A549 (cell line): ENCODE data around the gene SH3RF1. TPM values are rescaled to one million over a fixed set of nuclear protein-coding genes. Genes with fewer than 3 reads are reported as not detected.

Experiments used
- ATAC-seq, 2 experiments: fragments of 200-7000 bp in 1 of 2; fragments of >200 bp in 1 of 2; cut with Nextera tagmentation in 1 of 2; cut with Tn5 transposase in 1 of 2; 3 replicates each; pipeline versions ENCODE4 v1.8.0 to v1.9.1; 2018 to 2020; ENCODE audit warnings: mild to moderate bottlenecking in 1 of 2, moderate library complexity in 1 of 2
- CTCF ChIA-PET: fragments of 300-600 bp; sonication (Branson Sonifier 250); formaldehyde crosslinking; extraction: SDS; loops from one replicate; lab custom pipeline; 2021; ENCODE audit warnings: antibody characterized with exemption, inconsistent platforms; lab: Yijun Ruan, JAX
- POLR2A ChIA-PET: fragments of 350-600 bp; formaldehyde crosslinking; extraction: SDS; loops from one replicate; lab custom pipeline; 2021; ENCODE audit warnings: antibody characterized with exemption, inconsistent platforms; lab: Yijun Ruan, JAX
- DNase-seq, 2 experiments: peaks; one replicate each; pipeline versions ENCODE4 v3.0.0 to v3.0.0-alpha.2; 2011 to 2016; ENCODE audit warnings: low read depth in 1 of 2, low spot score in 1 of 2
- FAIRE-seq: peaks from 2 replicates; lab custom pipeline; 2011; peaks lifted over from hg19 to GRCh38; lab: Jason Lieb, UNC
- H3K27ac ChIP-seq, 2 experiments: fragments of >200 bp; sonication (Bioruptor Twin); formaldehyde crosslinking; 3 replicates each; pipeline ENCODE4 v1.5.1; 2016 to 2017
- H3K4me1 ChIP-seq: fragments of >200 bp; sonication (Bioruptor Twin); formaldehyde crosslinking; 3 replicates; pipeline ENCODE4 v1.6.1; 2016
- H3K4me2 ChIP-seq: fragments of >200 bp; sonication (Bioruptor Twin); formaldehyde crosslinking; 3 replicates; pipeline ENCODE4 v1.6.1; 2016
- H3K4me3 ChIP-seq: fragments of >200 bp; sonication (Bioruptor Twin); formaldehyde crosslinking; 3 replicates; pipeline ENCODE4 v1.5.1; 2016
- H3K9me3 ChIP-seq: fragments of >200 bp; sonication (Bioruptor Twin); formaldehyde crosslinking; 3 replicates; pipeline ENCODE4 v1.6.1; 2016
- BHLHE40 ChIP-seq: IDR thresholded peaks from 2 replicates; pipeline ENCODE4 v1.6.1; 2012; ENCODE audit warnings: low read depth, low read length, inconsistent platforms
- EHF ChIP-seq: fragments of 250-450 bp; sonication (Bioruptor Pico); IDR thresholded peaks from 2 replicates; pipeline ENCODE4 v1.5.0; 2020; ENCODE audit warnings: mild to moderate bottlenecking
- FOSL2 ChIP-seq, 2 experiments: fragments of 450-650 bp in 1 of 2; fragments of >200 bp in 1 of 2; sonication (Bioruptor Twin) in 1 of 2; formaldehyde crosslinking; IDR thresholded peaks; 2 replicates each; pipeline versions ENCODE4 v1.5.0 to v1.6.1; 2016 to 2020; ENCODE audit warnings: mild to moderate bottlenecking in 1 of 2, moderate library complexity in 1 of 2
- HDAC2 ChIP-seq: fragments of 200-600 bp; sonication (generic); IDR thresholded peaks from 2 replicates; pipeline ENCODE4 v1.6.1; 2016
- JUN ChIP-seq, 2 experiments: fragments of >200 bp; sonication (Bioruptor Twin); formaldehyde crosslinking; IDR thresholded peaks; 2 replicates in 1 of 2; 3 replicates in 1 of 2; pipeline ENCODE4 v1.6.1; 2016 to 2017
- KDM1A ChIP-seq: fragments of 200-600 bp; sonication (generic); IDR thresholded peaks from 2 replicates; pipeline ENCODE4 v1.6.1; 2016; ENCODE audit warnings: low read depth, mild to moderate bottlenecking
- KDM5A ChIP-seq: fragments of 200-600 bp; sonication (generic); IDR thresholded peaks from 2 replicates; pipeline ENCODE4 v1.6.1; 2016; ENCODE audit warnings: antibody characterized with exemption, mild to moderate bottlenecking
- MYC ChIP-seq: IDR thresholded peaks from 2 replicates; pipeline ENCODE4 v1.6.1; 2012; ENCODE audit warnings: mild to moderate bottlenecking, inconsistent platforms, low read length, improper control_type of control experiment, borderline replicate concordance
- RARB ChIP-seq: fragments of 250-450 bp; sonication (Bioruptor Pico); IDR thresholded peaks from 2 replicates; pipeline ENCODE4 v1.8.0; 2021; ENCODE audit warnings: mild to moderate bottlenecking, moderate library complexity
- RFX5 ChIP-seq: fragments of 450-650 bp; IDR thresholded peaks from 2 replicates; pipeline ENCODE4 v1.7.1; 2014; ENCODE audit warnings: antibody characterized with exemption, mild to moderate bottlenecking, moderate library complexity
- TFCP2L1 ChIP-seq: fragments of 250-450 bp; sonication (Bioruptor Pico); IDR thresholded peaks from 2 replicates; pipeline ENCODE4 v1.5.0; 2021; ENCODE audit warnings: mild to moderate bottlenecking
- ZSCAN20 ChIP-seq: fragments of 250-450 bp; sonication (Bioruptor Pico); IDR thresholded peaks from 2 replicates; pipeline ENCODE4 v1.8.0; 2022; ENCODE audit warnings: mild to moderate bottlenecking, moderate library complexity
- WGBS: methylation state at CpG from one replicate; pipeline ENCODE4 v1.1.6; 2017; ENCODE audit errors: missing lambda C conversion rate; 5-methylcytosine and 5-hydroxymethylcytosine counted together
- polyA plus RNA-seq, 4 experiments: library from polyadenylated mRNA; depleted of rRNA in 3 of 4; stranded (reverse); fragments of >200 nt; fragmentation: RNase III in 1 of 4; extraction: RNeasy Plus Mini Kit Qiagen cat#74134 plus additional on column Dnase treatment in 1 of 4; gene quantifications; 2 replicates in 3 of 4; 3 replicates in 1 of 4; pipeline ENCODE4 v1.2.3, GENCODE V29; 2011 to 2017
- TF ChIP-seq, protein P1 (sequence below): fragments of >200 bp; sonication (Bioruptor Twin); formaldehyde crosslinking; IDR thresholded peaks from 3 replicates; pipeline ENCODE4 v1.6.1; 2016
- TF ChIP-seq, protein P2 (sequence below): fragments of 250-450 bp; sonication (Bioruptor Pico); IDR thresholded peaks from 2 replicates; pipeline ENCODE4 v1.5.0; 2021; ENCODE audit warnings: mild to moderate bottlenecking, moderate library complexity, borderline replicate concordance
- TF ChIP-seq, protein P3 (sequence below): fragments of >200 bp; sonication (Bioruptor Twin); formaldehyde crosslinking; IDR thresholded peaks from 3 replicates; pipeline ENCODE4 v1.5.1; 2016
- TF ChIP-seq, protein P4 (sequence below): fragments of 200-600 bp; sonication (generic); IDR thresholded peaks from 2 replicates; pipeline ENCODE4 v1.6.1; 2016; ENCODE audit warnings: antibody characterized with exemption, mild to moderate bottlenecking, moderate library complexity

The SH3RF1 gene
- polyA plus RNA-seq, 2 of the 4 experiments (the other 2 are of a cell fraction), result 8.0 to 15.1 TPM

DNA sequence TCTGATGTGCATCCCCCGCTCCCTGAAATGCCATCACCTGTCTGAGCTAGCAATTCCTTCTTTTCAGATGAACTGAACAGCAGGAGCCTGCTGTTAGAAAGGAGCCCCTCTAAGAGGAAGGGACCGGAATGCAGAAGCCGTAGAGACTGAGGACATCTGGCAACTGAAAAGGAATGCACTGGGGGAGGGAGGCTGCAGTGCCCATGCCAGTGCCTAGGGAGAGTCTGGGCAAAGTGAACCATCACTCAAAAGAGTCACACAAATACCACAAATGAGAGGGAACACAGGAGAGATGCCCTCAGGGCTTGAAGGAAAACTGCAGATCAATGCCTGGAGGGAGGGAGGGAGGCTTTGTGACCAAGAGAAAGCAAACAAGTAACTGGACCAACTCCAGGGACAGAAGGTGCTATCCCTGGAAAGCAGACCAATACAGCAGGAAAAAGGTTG is 166.8 kb downstream of the SH3RF1 start:
- H3K9me3 ChIP-seq, result no peaks in the 10 kb centered on the region
- WGBS, result 79% methylated on average over 3 of the region's 3 CpGs
- H3K4me3 ChIP-seq, result no peak overlapping the region
- peak overlapping the region in 1 of 2 experiments; percentile 46; a peak in 2 of 6 replicates for H3K27ac ChIP-seq
- CTCF ChIA-PET, result interaction anchor here (0.6 to 1.0 kb wide), 2 partner anchors 12 to 80 kb away, joined by 3 to 4 read pairs; no protein-coding TSS in a partner anchor
- H3K4me2 ChIP-seq, result peak overlapping the region; percentile 11; the same call in 1 of the 3 replicates
- POLR2A ChIA-PET, result no interaction called here
- no peak for FAIRE-seq
- TF ChIP-seq, protein P1, sequence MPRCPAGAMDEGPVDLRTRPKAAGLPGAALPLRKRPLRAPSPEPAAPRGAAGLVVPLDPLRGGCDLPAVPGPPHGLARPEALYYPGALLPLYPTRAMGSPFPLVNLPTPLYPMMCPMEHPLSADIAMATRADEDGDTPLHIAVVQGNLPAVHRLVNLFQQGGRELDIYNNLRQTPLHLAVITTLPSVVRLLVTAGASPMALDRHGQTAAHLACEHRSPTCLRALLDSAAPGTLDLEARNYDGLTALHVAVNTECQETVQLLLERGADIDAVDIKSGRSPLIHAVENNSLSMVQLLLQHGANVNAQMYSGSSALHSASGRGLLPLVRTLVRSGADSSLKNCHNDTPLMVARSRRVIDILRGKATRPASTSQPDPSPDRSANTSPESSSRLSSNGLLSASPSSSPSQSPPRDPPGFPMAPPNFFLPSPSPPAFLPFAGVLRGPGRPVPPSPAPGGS, result no peak
- TF ChIP-seq, all 56 proteins: peak for 0
- no peak for DNase-seq
- ATAC-seq, result peak; percentile 19 to 34; a peak in 1 of 6 replicates
- peaks cover 20% of the 10 kb centered on the region for H3K4me1 ChIP-seq

DNA sequence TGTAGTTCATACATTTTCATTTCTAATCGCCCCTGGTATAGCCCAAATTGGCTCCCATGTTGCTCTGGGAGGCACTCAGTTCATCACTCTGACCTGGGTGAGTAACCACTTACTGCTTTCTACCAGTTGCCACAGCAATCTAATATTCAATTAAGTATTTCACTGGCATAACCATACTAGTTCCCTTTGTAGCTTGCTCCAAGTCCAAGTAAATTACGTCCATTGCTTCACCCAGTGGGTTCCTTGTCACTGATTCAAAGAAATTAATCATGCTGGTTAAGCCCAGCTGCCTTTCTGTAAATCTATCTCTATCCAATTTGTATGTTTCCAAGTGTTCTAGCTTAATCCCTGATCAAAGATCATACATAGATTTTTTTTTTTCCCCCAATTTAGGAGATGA is 168.7 kb downstream of the SH3RF1 start:
- ChIA-PET CTCF (interaction anchor here (0.8 to 1.3 kb wide), 2 partner anchors 14 to 384 kb away, joined by 3 to 7 read pairs; no protein-coding TSS in a partner anchor), POLR2A (interaction anchor here (0.7 kb wide), 1 partner anchor 103 kb away, joined by 8 read pairs; no protein-coding TSS in a partner anchor)
- Histone ChIP-seq H3K27ac (no peak overlapping the region), H3K4me1 (peaks cover 20% of the 10 kb centered on the region), H3K4me3 (no peak overlapping the region), H3K9me3 (no peaks in the 10 kb centered on the region), H3K4me2 (no peak overlapping the region)
- TF ChIP-seq TFCP2L1 (CRISPR knock-in tag), result no peak
- no peak for TF ChIP-seq KDM5A
- no peak for TF ChIP-seq FOSL2 (IDR thresholded peaks at IDR 0.05)
- no peak for TF ChIP-seq FOSL2 (CRISPR knock-in tag; IDR thresholded peaks at IDR 0.05)
- TF ChIP-seq HDAC2, result no peak
- no peak for TF ChIP-seq EHF
- no peak for TF ChIP-seq ZSCAN20 (CRISPR knock-in tag)
- TF ChIP-seq, protein P2, sequence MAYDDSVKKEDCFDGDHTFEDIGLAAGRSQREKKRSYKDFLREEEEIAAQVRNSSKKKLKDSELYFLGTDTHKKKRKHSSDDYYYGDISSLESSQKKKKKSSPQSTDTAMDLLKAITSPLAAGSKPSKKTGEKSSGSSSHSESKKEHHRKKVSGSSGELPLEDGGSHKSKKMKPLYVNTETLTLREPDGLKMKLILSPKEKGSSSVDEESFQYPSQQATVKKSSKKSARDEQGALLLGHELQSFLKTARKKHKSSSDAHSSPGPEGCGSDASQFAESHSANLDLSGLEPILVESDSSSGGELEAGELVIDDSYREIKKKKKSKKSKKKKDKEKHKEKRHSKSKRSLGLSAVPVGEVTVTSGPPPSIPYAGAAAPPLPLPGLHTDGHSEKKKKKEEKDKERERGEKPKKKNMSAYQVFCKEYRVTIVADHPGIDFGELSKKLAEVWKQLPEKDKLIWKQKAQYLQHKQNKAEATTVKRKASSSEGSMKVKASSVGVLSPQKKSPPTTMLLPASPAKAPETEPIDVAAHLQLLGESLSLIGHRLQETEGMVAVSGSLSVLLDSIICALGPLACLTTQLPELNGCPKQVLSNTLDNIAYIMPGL (CRISPR knock-in tag), result no peak
- no peak for TF ChIP-seq RFX5
- no peak for TF ChIP-seq JUN (IDR thresholded peaks at IDR 0.05)
- TF ChIP-seq BHLHE40, result no peak
- TF ChIP-seq, protein P3, sequence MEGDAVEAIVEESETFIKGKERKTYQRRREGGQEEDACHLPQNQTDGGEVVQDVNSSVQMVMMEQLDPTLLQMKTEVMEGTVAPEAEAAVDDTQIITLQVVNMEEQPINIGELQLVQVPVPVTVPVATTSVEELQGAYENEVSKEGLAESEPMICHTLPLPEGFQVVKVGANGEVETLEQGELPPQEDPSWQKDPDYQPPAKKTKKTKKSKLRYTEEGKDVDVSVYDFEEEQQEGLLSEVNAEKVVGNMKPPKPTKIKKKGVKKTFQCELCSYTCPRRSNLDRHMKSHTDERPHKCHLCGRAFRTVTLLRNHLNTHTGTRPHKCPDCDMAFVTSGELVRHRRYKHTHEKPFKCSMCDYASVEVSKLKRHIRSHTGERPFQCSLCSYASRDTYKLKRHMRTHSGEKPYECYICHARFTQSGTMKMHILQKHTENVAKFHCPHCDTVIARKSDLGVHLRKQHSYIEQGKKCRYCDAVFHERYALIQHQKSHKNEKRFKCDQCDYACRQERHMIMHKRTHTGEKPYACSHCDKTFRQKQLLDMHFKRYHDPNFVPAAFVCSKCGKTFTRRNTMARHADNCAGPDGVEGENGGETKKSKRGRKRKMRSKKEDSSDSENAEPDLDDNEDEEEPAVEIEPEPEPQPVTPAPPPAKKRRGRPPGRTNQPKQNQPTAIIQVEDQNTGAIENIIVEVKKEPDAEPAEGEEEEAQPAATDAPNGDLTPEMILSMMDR, result no peak
- no peak for TF ChIP-seq MYC
- TF ChIP-seq, protein P4, sequence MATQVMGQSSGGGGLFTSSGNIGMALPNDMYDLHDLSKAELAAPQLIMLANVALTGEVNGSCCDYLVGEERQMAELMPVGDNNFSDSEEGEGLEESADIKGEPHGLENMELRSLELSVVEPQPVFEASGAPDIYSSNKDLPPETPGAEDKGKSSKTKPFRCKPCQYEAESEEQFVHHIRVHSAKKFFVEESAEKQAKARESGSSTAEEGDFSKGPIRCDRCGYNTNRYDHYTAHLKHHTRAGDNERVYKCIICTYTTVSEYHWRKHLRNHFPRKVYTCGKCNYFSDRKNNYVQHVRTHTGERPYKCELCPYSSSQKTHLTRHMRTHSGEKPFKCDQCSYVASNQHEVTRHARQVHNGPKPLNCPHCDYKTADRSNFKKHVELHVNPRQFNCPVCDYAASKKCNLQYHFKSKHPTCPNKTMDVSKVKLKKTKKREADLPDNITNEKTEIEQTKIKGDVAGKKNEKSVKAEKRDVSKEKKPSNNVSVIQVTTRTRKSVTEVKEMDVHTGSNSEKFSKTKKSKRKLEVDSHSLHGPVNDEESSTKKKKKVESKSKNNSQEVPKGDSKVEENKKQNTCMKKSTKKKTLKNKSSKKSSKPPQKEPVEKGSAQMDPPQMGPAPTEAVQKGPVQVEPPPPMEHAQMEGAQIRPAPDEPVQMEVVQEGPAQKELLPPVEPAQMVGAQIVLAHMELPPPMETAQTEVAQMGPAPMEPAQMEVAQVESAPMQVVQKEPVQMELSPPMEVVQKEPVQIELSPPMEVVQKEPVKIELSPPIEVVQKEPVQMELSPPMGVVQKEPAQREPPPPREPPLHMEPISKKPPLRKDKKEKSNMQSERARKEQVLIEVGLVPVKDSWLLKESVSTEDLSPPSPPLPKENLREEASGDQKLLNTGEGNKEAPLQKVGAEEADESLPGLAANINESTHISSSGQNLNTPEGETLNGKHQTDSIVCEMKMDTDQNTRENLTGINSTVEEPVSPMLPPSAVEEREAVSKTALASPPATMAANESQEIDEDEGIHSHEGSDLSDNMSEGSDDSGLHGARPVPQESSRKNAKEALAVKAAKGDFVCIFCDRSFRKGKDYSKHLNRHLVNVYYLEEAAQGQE, result no peak
- no peak for TF ChIP-seq KDM1A
- no peak for TF ChIP-seq RARB (CRISPR knock-in tag)
- no peak for DNase-seq
- 90% methylated on average over 2 of the region's 2 CpGs for WGBS
- no peak for FAIRE-seq
- no peak for ATAC-seq
